HG02759 (cell line): Measurements from ENCODE around the gene PRPF6.

Experiments used
- ATAC-seq: cut with Tn5 transposase; IDR thresholded peaks from one replicate; pipeline ENCODE4 v1.9.1; 2021; ENCODE audit warnings: mild to moderate bottlenecking, moderate library complexity; ENCODE audit not compliant: unreplicated experiment

Gene PRPF6

DNA sequence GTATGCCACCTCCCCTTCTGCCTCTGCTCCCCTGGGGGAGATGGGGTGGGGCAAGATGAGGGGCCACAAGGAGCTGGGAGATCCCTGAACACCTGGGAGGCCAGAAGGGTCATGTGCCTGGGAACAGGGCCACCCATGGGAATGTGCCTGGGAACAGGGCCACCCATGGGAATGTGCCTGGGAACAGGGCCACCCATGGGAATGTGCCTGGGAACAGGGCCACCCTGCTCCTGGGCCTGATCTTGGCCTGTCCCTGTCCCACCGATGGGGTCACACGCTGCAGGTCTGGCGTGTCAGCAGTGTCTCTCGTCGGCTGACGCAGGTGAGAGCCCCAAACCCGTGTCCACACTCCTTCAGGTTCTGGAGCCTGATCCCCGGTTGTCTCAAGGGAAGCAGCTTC lies 94.0 kb downstream of the PRPF6 start:
- ATAC-seq, result no peak

DNA sequence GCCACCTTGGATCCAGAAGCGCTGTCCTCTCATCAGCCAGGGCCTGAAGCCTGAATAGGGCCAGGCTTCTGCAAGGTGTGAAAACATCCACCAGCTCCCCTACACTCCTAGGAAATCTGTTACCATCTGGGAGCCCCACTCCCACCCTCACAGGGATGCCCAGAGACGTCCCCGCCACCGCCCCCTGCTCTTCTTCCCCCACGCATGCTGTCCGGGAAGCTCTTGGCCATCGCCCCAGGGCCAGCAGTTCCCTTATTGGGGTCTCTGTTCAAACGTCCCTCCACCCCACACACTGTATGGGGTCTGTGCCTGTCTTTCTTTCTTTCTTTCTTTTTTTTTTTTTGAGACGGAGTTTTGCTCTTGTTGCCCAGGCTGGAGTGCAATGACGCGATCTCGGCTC lies 94.6 kb downstream of the PRPF6 start:
- no peak for ATAC-seq

GRCh38 chr20:64076061-64076997 lies 95.4 kb downstream of the PRPF6 start:
- no peak for ATAC-seq

GRCh38 chr20:64077094-64077493 lies 96.2 kb downstream of the PRPF6 start:
- peak; percentile 29 for ATAC-seq

DNA sequence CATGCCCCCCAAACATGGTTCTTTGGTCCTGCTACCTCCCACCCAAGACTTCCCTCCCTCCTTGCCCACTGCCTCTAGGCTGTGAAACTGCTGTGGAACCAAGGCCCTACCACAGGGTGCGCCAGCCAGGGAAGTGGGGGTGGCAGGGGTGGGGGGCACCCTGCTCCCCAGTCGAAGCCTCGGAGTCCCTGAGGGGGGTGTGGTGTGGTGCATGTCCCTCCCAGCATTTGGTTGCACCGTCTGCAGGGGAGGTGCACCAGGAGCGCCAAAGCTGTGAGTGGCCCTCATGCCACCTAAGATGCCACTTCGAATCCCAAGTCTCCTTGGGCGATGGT lies 96.6 kb downstream of the PRPF6 start:
- no peak for ATAC-seq

GRCh38 chr20:64077876-64078551 lies 97.1 kb downstream of the PRPF6 start:
- ATAC-seq, result peak; percentile 28

GRCh38 chr20:64078934-64079272 lies 98.0 kb downstream of the PRPF6 start:
- no peak for ATAC-seq

DNA sequence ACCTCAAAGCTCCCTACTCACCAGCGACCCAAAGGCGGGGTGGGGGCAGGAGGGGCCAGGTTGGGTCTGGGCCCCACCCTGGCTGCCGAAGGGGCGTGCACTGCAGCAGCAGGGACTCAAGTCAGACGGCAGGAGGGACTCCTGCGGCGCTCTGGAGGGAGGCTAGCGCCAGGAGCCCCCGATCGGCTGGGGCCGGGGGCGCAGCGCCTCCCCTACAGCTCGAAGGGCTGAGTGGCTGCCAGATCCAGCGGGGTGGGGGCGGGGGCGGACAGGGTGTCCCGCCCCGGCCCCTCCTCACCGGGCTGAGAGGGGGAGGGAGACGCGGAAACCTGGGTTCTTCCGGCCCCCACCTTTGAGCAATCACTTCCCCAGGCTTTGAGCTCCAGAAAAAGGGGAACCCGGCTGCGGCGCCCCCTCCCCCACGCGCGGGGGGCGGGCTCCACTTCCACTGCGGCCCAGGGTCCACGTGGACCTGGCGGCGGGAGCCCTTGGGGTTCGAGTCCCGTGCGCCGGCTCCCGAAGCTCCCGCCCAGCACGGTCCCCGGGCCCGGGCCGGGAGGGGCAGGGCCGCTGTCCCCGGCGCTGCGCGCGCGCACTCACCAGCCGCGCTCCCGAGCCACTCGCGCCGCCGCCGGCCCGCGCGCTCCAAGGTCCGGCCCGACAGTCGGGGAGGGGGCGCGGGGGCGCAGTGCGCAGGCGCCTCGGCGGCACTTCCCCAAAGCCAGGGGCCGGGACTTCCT lies 98.5 kb downstream of the PRPF6 start, which contains the start of gene RGS19:
RGS19 (minus strand) TSS at position 246 of the 740 bp plus-strand sequence. CDS start 2,632 bp downstream, outside the sequence.
- ATAC-seq, result peak; percentile 44

DNA sequence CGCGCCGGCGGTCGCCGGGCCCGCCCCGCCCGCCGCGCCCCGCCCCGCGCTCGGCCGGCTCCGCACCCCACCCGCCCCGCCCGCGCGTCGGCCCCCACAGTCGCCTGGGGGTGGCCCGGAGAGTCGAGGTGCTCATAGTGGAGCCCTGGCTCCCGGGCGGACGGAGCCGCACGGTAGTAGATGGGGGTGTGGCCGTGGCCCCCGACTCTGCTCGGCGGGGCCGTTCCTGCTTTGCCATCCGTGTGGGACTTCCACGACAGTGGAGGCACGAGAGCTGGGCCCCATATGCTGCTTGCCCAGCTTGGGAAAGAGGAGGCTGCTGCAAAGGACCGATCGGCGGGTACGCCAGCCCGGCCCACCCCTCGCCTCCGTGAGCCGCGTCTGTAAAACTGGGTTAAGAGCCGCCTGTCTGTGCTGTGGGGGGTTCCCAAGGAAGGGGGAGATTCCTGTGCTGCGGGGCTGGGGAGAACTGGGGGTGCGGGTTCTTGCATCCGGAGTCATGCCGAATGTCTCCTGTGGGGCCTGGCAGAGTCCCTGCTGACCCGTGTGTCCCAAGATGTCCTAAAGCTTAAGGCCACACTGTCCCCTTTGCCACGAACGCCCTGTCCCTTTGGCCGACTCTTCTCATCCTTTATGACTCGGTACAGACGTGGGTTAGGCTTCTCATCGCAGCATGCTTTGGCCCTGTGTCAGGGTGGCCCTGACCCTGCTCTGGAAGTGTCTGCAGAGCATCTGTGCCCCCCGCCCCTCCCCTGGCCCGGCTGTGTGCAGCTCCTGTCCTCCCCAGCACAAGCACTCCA lies 99.3 kb downstream of the PRPF6 start, which contains the start of gene OPRL1:
OPRL1 (plus strand) TSS at position 70 of the 800 bp plus-strand sequence. CDS start 12,639 bp downstream, outside the sequence.
- ATAC-seq, result no peak

DNA sequence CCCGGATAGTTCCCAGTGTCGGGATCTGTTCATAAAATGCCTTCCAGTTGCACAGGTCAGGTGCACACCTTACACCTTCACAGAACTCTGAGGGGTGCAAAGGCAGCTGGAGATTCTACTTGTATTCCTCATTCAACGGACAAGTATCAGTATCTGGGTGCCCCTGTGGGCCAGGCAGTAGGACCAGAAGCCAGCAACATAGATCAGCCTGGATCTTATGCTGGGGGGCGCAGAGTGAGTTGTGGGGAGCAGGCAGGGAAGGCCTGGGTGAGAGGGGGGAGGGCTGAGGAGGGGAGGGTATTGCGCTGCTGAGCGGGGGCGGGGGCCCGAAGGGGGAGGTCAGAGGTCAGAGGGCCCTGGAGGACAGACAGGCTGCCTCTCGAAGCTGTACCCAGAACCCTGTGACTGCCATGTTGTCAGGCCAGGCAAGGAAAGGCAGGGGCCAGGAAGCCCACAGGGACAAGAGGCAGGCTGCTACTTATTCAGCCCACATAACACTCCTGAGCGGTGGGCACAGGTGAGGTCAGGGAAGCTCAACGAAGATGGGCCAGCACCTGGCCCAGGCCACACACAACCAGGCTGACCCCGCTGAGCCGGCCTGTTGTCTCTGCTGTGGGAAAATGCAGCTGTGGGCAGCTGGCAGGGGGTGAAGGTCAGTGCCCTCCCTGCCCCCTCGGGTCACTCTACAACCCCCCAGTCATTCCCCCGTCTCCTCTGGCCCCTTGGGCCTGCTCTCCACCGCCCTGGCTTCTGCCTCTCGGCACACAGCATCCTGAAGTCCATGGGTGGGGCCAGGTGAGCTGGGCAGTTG lies 100.1 kb downstream of the PRPF6 start:
- no peak for ATAC-seq

- no peak for ATAC-seq
Measured at GRCh38 chr20:64081624-64081964, 100.7 kb downstream of the PRPF6 start.

- no peak for ATAC-seq
Measured at GRCh38 chr20:64082126-64082731, 101.3 kb downstream of the PRPF6 start.
